ENCODE data around the gene CREB3L4. TPM values are rescaled to one million over a fixed set of nuclear protein-coding genes. Genes with fewer than 3 reads are reported as not detected.
"Not testable (repeated sequence)": the region's sequence is repeated elsewhere in the genome, so short reads cannot be mapped to it uniquely, and the experiment has no call there.

CREB3L4 gene
- total RNA-seq, 1 experiment from 2014 or later, result 5.0 TPM

DNA sequence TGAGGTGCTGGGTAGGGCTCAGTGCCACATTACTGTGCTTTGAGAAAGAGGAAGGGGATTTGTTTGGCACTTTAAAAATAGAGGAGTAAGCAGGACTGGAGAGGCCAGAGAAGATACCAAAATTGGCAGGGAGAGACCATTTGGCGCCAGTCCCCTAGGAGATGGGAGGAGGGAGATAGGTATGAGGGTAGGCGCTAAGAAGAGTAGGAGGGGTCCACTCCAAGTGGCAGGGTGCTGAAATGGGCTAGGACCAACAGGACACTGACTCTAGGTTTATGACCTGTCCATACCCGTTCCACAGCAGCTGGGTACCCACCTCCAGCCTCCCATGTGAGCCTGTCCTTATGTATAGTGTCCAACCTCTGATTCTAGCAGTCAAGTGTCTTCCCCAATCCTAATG is 8.2 kb upstream of the CREB3L4 start:
- DNase-seq (ENCODE audit: low read depth), result no peak

DNA sequence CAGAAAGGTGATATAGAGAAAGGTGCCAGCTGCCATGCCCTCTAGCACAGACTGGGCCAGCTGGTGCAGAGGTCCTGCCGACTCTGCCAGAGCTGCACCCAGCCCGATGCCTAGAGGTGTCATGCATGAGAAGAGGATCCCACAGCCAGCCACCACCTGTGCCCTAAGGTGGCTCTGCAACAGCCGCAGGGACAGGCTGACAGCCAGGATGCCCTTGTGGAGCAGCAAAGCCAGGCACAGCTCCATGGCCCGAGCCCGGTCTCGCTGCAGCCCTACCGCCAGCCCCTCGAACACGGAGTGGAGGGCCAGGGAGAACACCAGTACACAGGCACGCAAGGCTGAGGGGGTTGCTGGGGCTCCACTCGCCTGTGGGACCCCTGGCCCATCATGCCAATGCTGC is 7.5 kb upstream of the CREB3L4 start:
- DNase-seq (ENCODE audit: low read depth), result no peak

DNA sequence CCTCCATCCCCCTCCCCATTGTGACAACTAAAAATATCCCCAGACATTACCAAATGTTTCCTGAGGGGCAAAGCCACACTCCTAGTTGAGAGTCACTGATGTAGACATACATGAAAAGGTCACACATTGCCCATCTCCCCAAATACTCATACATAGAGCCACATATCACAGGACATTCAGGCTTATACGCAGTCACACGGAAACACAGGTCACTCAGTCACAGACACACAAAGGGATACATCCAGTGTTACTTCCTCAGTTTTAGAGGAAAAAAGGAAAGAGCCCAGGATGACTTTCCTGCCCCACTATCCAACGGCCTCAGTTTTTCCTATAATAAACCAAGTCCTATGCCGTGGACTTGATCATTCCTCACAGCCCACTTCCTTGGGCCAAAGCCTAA is 6.3 kb upstream of the CREB3L4 start:
- DNase-seq (ENCODE audit: low read depth), result no peak

DNA sequence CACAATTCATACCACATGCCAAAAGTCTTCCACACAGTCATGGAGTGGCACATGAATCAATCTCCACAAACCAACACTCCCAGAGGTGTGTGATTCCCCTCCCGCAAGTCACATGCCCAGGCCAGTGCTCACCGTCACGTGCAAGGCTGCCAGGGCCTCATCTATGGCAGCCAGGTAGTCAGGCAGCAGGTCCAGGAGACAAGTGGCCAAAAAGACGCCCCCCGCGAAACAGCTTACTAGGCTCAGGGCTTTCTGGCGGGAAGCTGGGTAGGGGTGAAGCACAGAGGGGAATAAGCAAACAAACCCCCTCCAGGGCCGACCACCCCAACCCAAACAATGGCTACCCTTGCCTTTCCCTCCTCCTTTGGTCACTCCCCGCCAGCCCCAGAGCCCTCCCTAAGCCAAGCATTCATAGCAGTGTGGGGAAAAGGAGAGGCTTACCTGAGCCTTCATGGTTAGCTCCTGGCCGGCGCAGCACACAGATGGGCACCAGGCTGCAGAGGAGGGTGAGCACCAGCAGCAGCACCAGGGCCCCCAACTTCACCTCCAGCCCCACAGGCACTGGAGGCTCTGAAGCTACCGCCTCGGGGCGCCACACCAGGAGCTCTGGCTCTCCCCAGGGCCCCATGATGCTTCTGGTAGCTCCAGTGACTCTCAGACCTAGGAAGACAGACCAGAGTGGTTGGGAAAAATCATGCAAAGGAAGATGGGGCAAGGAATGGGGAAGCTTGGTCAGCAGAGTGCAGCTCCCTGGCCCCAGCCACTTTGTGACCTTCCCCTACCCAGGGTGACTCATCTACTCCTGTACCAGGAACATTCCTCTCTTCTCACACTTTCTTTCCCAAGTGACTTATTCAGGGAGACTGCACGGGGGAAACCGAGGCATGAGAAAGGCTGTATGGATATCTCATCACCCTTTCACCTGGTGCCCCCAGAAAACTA is 5.3 kb upstream of the CREB3L4 start:
- DNase-seq (ENCODE audit: low read depth), result peak; percentile 55

DNA sequence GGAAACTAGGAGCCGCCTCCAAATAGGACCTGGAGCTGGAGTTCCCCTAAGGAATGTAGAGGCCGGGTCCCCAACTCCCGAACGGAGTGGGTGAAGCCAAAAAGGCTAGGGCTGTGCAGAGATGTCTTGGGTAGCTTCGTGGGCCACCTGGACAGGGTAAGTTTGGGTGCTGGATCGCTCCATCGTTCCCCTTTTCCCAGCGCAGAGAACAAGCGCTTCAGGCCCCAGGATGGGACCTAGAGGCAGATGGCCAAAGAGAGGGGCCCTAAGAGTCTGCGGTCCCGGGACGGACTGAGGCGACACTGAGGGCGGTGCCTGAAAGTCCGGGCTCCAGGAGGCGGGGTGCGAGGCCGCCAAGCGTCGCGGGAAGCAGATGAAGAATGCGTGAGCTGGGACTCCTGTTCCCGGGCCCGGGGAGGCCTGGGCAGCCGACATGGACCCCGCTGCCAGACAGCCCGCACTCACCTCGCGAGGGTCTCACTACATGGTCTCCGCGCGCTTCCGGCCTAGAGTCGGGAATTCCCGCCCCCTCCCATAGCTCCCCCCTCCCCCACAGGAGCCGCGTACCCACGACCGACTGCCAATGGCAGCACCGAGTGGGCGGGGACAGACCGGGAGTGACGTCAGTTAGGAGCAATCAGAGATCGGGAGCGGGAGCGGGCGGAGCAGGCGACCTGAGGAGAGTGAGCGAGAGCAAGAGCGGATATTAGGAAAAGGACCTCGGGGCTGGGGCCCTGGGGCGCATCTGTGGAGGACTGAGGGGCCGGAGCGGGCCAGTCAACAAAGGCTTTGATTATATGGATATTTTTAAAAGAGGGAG is 4.5 kb upstream of the CREB3L4 start, which contains the start of gene SLC39A1:
SLC39A1 (minus strand) TSS at position 508 of the 820 bp plus-strand sequence. CDS start 822 bp downstream, outside the sequence.
- peak; percentile 99 for DNase-seq (ENCODE audit: low read depth)

DNA sequence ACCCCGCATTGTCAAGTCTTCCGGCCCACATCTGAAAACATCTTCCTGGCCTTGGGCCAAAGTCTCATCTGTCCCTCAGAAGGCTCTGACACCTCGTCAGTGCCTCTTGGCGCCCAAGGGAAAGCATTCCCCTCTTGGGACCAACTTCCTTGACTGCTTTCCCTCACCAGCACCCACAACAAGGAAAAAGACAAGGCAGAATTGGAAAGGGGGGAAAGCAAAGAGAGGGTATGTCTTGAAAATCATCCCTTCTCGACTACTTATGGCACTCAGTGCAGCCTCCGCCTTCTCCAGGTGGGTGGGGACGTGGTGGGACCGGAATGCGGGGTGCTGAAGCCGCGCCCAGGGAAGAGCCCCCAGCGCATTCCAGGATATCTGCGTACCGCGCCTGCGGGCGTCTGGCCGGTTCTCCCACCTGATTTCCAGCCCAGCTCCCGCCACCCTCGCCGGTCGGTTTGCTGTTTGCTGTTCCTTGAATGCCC is 3.8 kb upstream of the CREB3L4 start:
- DNase-seq (ENCODE audit: low read depth), result peak; percentile 71

DNA sequence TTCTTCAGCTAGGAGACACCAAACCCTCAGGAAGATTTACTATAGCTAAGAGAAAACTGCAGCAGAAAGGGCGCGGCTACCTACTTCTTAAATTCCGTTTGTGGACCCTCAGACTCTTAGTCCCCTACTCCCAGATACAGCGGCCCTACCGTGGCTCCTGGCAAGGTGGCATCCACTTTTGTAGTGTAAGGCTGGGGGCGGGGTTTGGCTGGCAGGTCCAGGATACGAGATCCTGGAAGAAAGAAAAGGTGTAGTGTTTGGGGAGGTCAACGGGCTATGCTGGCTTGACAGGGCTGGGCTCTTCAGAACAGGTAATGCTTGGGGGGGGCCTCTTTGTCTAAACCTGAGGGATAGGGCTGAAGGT is 280 bp downstream of the CREB3L4 start:
- no peak for DNase-seq (ENCODE audit: low read depth)

DNA sequence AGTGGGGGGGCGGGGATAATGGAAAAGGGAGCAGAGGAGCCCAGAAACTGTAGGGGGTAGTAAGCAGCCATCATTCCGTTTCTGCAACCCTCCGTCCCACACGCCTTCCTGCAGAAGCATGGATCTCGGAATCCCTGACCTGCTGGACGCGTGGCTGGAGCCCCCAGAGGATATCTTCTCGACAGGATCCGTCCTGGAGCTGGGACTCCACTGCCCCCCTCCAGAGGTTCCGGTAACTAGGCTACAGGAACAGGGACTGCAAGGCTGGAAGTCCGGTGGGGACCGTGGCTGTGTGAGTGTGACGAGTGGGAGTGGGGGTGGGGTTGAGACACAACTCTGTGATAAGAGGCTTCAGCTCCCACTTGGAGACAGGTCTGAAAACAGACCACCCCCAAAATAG is 706 bp downstream of the CREB3L4 start:
- no peak for DNase-seq (ENCODE audit: low read depth)

DNA sequence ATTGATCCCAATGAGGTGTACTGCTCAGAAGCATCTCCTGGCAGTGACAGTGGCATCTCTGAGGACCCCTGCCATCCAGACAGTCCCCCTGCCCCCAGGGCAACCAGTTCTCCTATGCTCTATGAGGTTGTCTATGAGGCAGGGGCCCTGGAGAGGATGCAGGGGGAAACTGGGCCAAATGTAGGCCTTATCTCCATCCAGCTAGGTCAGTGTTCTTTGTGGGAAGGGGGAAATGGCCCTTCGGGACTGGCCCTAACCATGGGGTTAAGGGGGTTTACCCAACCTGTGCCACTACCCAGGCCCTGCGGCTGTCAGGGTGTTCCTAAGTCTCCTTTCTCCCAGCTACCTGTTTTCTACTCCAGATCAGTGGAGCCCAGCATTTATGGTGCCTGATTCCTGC is 1.3 kb downstream of the CREB3L4 start:
- DNase-seq (ENCODE audit: low read depth), result no peak

DNA sequence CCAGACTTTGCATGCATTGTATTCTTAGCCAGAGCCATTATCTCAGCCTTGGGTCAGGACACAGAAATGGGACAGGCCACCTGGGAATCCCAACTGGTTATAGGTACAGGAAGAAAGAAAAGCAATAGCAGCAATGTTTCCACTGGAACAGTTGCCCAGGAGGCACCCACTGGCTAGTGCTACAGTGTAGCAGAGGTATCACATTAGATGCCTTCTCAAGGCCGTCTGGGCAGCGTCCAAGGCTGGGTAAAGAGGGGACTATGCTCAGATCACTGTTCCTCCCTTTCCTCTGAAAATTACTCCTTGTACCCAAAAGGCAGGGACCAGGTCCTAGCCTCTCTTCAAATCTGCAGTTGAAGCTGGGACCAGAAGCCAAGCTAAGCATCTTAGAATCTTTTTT is 2.6 kb downstream of the CREB3L4 start:
- no peak for DNase-seq (ENCODE audit: low read depth)

DNA sequence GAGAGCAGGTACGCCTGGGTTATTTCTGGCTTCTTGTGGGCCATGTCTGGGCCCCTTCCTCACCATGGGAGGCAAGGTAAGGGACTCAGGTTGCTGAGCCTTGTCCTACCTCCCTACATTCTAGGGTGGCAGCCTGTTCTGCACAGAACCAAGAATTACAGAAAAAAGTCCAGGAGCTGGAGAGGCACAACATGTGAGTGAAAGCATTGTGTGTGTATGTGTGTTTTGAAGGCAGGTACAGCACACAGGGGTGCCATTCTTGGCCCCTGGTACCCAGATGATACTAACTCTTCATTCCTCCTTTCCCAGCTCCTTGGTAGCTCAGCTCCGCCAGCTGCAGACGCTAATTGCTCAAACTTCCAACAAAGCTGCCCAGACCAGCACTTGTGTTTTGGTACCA is 5.4 kb downstream of the CREB3L4 start:
- DNase-seq (ENCODE audit: low read depth), result no peak

DNA sequence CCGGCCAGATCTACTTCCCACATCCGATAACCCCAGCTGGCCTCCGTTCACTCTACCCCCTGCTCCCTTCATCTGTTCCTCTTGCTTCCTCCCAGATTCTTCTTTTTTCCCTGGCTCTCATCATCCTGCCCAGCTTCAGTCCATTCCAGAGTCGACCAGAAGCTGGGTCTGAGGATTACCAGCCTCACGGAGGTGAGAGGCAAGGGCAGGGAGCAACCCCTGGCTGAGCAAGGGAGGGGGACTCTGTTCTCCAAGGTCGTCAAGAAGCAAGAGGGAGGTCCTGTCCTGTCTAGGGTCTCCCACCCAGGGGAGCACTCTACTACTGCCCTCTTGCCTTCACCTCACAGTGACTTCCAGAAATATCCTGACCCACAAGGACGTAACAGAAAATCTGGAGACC is 5.8 kb downstream of the CREB3L4 start:
- no peak for DNase-seq (ENCODE audit: low read depth)

DNA sequence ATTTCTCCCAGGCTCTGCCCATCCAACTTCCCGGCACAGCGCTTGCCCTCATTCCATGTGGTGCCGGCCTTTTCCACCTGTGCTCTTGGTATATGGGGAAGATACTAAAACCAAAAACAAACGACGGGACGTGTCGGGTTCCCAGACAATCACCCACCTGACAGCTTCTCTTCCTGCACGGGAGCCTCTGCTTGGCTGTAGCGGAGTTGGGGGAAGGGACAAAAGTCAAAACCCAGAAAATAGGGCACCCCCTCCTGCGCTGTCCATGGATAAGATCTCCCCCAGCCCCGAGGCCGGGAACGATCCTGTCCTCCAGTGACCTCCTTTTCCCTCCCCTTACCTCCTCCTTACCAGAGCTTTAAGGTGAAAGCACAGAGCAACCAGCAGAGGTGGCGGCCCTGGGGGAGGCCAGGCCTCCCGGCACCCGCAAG is 9.1 kb downstream of the CREB3L4 start:
- DNase-seq (ENCODE audit: low read depth), result no peak

DNA sequence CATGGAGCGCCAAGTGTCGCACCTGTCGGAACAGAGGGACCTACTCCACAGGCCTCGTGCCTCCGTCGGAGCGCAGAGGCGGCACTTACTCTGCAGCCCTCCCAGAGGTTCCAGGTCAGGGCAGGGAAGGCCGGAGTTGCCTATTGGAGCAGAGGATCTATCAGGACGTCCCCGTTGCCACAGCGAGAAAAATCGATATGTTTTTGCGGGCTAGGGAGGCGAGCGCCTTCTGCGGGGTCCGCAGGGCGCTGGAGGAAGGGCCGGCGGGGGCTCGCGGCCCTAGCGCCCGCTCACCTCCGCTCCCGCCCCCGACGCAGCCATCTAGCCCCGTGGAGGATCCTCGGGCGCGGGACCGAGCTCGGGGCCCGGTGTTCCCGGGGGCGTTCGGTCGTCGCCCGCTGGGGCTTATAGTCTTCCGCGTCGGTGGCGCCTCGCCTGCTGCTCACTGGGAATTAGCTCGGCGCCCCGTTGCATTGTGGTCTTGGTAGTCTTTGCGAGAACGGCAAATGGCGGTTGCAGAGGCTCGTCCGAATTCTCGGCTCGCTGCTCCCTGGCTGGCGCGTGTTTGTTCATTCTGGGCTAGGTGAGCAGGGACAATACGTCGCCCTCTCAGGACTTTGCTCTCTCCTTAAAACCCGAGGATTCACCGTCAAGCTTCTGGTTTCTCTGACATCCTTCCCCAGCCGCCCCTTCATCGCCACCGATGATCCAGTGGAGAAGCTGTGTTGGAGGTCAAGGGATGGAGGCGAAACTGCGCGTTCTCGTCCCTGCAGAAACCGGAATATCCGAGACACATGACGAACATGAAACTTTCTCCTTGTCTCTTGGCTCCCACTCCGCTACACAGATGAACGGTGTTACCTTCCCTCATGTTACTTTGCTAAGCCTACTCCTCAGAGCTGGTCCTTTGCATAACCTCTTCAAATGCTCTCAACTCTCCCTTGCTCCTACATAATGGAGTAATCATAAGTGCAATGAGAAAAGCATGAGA is 9.8 kb downstream of the CREB3L4 start, which contains the start of gene JTB:
JTB (minus strand) TSS at position 425 of the 991 bp plus-strand sequence; CDS start at position 3, 422 bp downstream.
- DNase-seq (ENCODE audit: low read depth), result peak; percentile 89

DNA sequence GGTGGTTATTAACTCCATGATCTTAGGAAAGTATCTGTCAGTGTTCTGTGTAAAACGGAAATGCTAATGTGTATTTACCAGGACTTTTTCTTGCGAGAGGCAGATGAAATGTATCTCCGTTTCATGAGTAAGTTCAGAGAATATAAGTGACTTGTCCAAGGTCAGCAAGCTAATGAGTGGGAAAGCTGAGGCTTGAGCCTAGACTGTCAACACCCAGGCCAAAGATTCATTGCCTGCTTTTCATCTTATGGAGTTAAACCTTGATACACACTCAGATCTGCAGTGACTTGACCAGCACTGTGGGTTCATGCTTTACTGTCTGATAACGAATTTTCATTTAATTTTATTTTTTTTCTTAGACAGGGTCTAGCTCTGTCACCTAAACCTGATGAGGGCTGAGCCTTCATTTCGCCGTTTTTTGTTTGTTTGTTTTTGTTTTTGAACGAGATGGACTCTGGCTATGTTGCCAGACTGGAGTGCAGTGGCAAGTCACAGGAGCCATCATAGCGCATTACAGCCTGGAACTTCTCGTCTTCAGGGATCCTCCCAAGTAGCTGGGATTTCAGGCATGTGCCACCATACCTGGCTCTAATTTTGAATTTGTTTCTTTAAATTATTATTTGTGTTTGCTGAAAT is 10.7 kb downstream of the CREB3L4 start:
- no peak for DNase-seq (ENCODE audit: low read depth)

DNA sequence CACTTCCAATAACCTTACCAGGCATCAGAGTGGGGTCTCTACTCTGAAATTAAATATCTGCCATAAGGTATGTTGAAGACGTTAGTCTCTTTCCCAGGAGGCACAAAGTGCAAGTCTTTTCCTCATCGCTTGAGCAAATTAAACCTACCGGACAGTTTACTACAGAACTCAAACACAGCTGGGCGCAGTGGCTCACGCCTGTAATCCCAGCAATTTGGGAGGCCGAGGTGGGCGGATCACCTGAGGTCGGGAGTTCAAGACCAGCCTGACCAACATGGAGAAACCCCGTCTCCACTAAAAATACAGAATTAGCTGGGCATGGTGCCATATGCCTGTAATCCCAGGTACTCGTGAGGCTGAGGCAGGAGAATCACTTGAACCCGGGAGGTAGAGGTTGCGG is 11.4 kb downstream of the CREB3L4 start:
- DNase-seq (ENCODE audit: low read depth), result not testable (repeated sequence)

DNA sequence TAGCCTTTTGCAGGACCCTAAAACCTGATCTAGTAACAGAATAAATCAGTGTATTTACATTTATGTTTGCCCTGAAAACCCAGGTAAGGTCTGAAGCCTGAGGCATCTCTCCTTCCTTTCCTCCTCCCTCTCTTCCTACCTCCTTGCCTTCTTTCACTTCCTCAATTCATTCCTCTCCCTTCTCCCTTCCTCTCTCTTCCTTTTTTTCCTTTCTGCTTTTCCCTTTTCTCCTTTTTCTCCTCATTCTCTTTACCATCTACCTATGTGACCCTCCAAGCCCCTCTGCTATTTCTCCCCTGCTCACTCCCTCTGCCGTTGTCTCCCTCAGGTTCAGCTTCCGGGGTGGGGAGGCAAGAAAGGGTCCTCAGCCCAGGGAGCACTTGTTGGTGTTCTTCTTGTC is 14.0 kb downstream of the CREB3L4 start:
- not testable (repeated sequence) for DNase-seq (ENCODE audit: low read depth)

DNA sequence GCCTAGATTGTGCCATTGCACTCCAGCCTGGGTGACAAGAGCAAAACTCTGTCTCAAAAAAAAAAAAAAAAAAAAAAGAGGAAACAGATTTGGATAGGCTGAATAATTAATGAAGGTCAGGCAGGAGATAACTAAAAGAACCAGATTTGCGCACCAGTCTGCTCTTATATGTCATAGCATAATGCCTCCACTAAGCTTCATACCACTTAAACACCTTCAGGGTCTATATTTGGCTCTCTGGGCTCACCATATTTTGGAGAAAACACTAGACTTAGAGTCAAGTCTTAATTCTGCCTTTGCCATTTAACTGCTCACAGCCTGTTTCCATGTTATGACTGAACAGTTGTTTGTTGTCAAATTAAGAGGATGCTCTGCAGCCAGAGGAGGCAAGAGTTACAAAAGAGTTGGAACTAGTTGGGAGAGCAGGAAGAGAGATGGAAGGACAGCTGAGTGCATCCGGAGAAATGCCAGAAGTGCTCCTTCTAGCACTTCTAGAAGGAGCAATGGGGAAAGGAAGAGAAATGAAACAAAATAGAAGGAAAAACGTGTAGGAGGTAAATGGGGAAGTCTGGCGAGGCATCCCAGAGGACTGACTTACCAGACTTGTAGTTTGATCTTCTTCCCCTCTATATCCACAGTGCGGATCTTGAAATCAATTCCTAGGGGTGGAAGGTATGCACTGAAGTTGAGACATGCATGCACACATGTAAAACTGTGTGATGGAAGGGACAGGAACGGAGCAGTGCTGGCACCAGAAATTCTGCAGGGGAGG is 16.6 kb downstream of the CREB3L4 start:
- no peak for DNase-seq (ENCODE audit: low read depth)

DNA sequence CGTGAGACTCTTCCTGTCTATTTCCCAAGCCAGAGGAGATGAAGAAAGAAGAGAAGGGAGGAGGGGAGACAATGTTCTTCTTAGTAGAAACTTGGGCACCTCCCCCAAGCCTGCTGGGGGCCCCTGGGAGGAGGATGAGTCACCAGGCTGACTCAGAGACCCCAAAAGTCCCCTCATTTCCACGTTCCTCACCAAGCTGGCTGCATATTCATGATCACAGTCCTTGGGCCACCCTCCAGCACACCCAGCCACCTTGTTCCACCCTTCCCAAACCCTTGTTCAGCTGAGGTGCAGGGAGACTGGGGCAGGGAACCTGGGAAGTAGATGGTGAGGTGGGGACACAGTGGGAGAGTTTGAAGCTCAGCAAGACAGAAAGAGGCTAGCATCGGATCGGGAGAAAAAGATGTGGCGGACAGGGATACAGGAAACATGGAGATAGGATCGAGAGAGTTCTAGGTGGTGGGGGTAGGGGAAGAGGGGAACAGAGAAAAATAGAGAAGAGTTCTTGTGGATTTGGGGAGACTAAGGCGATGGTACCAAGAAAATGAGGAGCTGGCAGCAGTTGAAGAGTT is 17.7 kb downstream of the CREB3L4 start:
- DNase-seq (ENCODE audit: low read depth), result peak; percentile 88

Data from Daoy (cell line).